Measurements from ENCODE around the gene PNPLA7.

DNA sequence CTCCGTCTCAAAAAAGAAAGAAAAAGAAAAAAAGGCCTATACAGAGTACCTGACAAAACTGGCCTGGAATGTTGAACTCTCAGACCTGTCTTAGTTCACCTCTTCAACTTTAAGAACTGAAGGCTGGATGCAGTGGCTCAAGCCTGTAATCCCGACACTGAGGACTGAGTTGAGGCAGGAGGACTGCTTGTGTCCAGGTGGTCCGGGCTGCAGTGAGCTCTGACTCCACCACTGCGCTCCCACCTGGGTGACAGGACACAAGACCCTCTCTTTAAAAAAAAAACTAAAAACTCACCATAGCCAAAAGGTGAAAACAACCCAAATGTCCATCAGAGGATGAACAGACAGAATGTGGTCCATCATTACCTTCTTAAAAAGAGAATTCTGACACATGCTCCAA lies 7.9 kb upstream of the PNPLA7 start:
- no peak for TF ChIP-seq BHLHE40 (IDR thresholded peaks at IDR 0.05; ENCODE audit: low read length)
- TF ChIP-seq PHF8 (CRISPR knock-in tag; IDR thresholded peaks at IDR 0.05) = no peak
- TF ChIP-seq MTERF4 (CRISPR knock-in tag; IDR thresholded peaks at IDR 0.05) = no peak
- TF ChIP-seq CHD2 (IDR thresholded peaks at IDR 0.05; ENCODE audit: low read depth, low read length) = no peak
- no peak for TF ChIP-seq CHD4 (IDR thresholded peaks at IDR 0.05; ENCODE audit: borderline replicate concordance, low read length)
- no peak for TF ChIP-seq ZNF883 (CRISPR knock-in tag; IDR thresholded peaks at IDR 0.05; ENCODE audit: not compliant biosample characterization)
- no peak for TF ChIP-seq ZSCAN30 (CRISPR knock-in tag; IDR thresholded peaks at IDR 0.05)
- no peak for TF ChIP-seq ZNF460 (CRISPR knock-in tag; IDR thresholded peaks at IDR 0.05; ENCODE audit: borderline replicate concordance)

All from HepG2 (cell line).